B cell (primary cell): ENCODE data around the gene MED12L.

Experiments used
- CTCF ChIP-seq: fragments of 200-600 bp; IDR thresholded peaks from one replicate; pipeline ENCODE4 v1.8.0; 2022; ENCODE audit warnings: antibody characterized with exemption, mild to moderate bottlenecking
- EZH2 ChIP-seq: IDR thresholded peaks from 2 replicates; pipeline ENCODE4 v1.6.1; 2012; ENCODE audit warnings: borderline replicate concordance, low read depth, mild to moderate bottlenecking, moderate library complexity, low read length; ENCODE audit not compliant: insufficient read depth, poor library complexity, severe bottlenecking

- TF ChIP-seq EZH2 = no peak
- no peak for TF ChIP-seq CTCF
Observed at GRCh38 chr3:151305060-151305774, 219.8 kb downstream of the MED12L start.
